ENCODE measurements around the gene KRT35. TPM values are rescaled to one million over a fixed set of nuclear protein-coding genes. Genes with fewer than 3 reads are reported as not detected.
A peak's percentile ranks its signal among the peaks of the same experiment; 100 is the strongest.

Gene KRT35
- total RNA-seq, 1 experiment from 2014 or later, result not detected

DNA sequence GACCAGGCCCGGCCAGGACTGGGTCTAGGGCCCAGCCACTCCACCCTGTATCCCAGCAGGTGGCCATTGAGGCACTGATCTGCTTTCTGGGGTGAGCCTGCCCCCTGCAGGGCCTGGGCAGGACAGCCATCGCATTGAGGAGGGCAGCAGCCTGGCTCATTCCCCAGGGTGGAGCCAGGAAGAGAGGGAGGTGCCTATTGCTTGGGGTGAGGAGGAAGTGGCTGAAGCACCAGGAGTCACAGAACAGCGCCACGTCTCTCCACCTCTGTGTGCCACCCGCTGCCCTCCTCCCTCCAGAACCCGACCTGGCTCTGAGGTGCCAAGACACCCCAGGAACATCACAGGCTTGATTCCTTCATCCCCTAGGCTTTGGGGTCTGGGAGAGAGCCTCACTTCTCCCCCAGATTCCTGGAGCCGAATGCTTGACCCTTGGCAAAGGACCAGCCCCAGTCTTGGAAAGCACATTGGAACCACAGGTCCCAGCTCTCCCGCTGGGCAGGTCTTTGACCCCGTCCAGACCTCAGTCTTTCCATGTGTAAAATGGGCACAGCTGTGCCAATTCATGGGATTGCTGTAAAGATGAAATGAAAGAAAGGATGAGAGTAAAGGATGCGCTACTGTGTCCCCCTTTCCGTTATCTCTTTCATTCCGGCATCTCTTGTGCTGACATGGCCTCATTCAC, 16.0 kb upstream of the KRT35 start:
- BruUV-seq (replicated peaks), result no TSS peak
- TF ChIP-seq, protein P1, sequence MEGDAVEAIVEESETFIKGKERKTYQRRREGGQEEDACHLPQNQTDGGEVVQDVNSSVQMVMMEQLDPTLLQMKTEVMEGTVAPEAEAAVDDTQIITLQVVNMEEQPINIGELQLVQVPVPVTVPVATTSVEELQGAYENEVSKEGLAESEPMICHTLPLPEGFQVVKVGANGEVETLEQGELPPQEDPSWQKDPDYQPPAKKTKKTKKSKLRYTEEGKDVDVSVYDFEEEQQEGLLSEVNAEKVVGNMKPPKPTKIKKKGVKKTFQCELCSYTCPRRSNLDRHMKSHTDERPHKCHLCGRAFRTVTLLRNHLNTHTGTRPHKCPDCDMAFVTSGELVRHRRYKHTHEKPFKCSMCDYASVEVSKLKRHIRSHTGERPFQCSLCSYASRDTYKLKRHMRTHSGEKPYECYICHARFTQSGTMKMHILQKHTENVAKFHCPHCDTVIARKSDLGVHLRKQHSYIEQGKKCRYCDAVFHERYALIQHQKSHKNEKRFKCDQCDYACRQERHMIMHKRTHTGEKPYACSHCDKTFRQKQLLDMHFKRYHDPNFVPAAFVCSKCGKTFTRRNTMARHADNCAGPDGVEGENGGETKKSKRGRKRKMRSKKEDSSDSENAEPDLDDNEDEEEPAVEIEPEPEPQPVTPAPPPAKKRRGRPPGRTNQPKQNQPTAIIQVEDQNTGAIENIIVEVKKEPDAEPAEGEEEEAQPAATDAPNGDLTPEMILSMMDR (IDR thresholded peaks at IDR 0.05; ENCODE audit: unreplicated experiment), result peak; percentile 88
- H3K27ac Mint-ChIP-seq (ENCODE audit: low read depth, unreplicated experiment), result peak overlapping the region; percentile 68
- H3K36me3 Mint-ChIP-seq (ENCODE audit: insufficient read depth, unreplicated experiment), result no peaks in the 10 kb centered on the region
- H3K4me1 Mint-ChIP-seq (ENCODE audit: insufficient read depth, unreplicated experiment), result peaks cover 25% of the 10 kb centered on the region
- H3K4me3 Mint-ChIP-seq (ENCODE audit: unreplicated experiment), result no peak overlapping the region
- H3K27me3 Mint-ChIP-seq (ENCODE audit: insufficient read depth, unreplicated experiment), result no peaks in the 10 kb centered on the region
- no peaks in the 10 kb centered on the region for H3K9me3 Mint-ChIP-seq (ENCODE audit: unreplicated experiment)
- intact Hi-C loops (cut with micrococcal nuclease), result loop anchor here (1.0 to 5.0 kb wide), 5 partner anchors 51 to 694 kb away; no protein-coding TSS in a partner anchor
- peak; percentile 94 for DNase-seq (ENCODE audit: unreplicated experiment)
- ChIA-PET CTCF (interaction anchor here (0.7 to 2.6 kb wide), 9 partner anchors 18 to 593 kb away, joined by 3 to 13 read pairs (median 4); no protein-coding TSS in a partner anchor), POLR2A (interaction anchor here (0.6 to 1.4 kb wide), 2 partner anchors 10 to 45 kb away, joined by 3 to 4 read pairs; no protein-coding TSS in a partner anchor)

DNA sequence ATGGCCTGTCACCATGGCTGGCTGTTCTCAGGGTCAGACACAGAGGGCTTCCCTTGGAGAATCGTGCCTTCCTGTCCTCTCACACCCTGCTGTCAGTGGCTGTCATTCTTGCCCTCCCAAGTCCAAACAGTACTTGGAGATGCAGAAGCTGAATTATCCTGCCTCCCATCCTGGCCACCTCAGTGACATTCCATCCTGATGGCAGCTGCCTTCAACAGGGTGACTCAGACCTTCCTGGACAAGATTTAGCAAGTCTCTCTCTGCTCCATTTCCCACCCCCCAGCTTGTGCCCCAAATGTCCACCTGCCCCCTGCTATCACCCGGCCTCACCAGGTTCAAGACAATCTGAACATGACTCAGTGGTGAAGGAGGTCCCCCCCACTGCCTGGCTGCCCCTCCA, 13.6 kb upstream of the KRT35 start:
- Mint-ChIP-seq H3K27ac (ENCODE audit: low read depth, unreplicated experiment) (no peak overlapping the region), H3K4me1 (ENCODE audit: insufficient read depth, unreplicated experiment) (peaks cover 11% of the 10 kb centered on the region)
- no peak for DNase-seq (ENCODE audit: unreplicated experiment)

DNA sequence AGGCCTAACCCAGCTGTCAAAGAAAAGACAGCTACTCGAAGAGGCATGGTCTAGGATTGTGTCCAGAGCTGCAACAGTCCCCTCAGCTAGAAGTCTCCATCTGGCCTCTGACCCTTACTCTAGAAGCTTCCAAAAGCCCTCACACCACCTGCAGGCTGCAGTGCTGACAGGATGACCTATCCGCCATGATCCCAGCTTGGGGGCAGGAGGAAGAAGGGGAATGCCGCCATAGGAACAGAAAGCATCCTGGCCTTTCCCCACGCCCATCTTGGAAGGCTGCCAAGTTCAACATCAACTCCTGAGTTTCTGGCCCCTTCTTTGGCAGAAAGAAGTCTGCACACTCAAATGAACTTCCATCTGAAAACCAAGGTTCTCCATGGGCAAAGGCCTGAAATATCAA, 11.8 kb upstream of the KRT35 start:
- Mint-ChIP-seq H3K27ac (ENCODE audit: low read depth, unreplicated experiment) (no peak overlapping the region), H3K9me3 (ENCODE audit: unreplicated experiment) (no peaks in the 10 kb centered on the region), H3K4me3 (ENCODE audit: unreplicated experiment) (no peak overlapping the region), H3K36me3 (ENCODE audit: insufficient read depth, unreplicated experiment) (no peaks in the 10 kb centered on the region), H3K27me3 (ENCODE audit: insufficient read depth, unreplicated experiment) (no peaks in the 10 kb centered on the region), H3K4me1 (ENCODE audit: insufficient read depth, unreplicated experiment) (peaks cover 6% of the 10 kb centered on the region)
- BruUV-seq (replicated peaks), result no TSS peak
- TF ChIP-seq, protein P1 (IDR thresholded peaks at IDR 0.05; ENCODE audit: unreplicated experiment), result no peak
- ChIA-PET CTCF (interaction anchor here (0.6 kb wide), 2 partner anchors 129 to 1312 kb away, joined by 4 to 5 read pairs; no protein-coding TSS in a partner anchor), POLR2A (interaction anchor here (0.9 kb wide), 1 partner anchor 89 kb away, joined by 4 read pairs; no protein-coding TSS in a partner anchor)
- intact Hi-C loops (cut with micrococcal nuclease), result no loop called here
- peak; percentile 49 for DNase-seq (ENCODE audit: unreplicated experiment)

More for the DNA sequence above, 13.6 kb upstream of the KRT35 start:
- Mint-ChIP-seq H3K4me3 (ENCODE audit: unreplicated experiment) (no peak overlapping the region), H3K9me3 (ENCODE audit: unreplicated experiment) (no peaks in the 10 kb centered on the region), H3K27me3 (ENCODE audit: insufficient read depth, unreplicated experiment) (no peaks in the 10 kb centered on the region), H3K36me3 (ENCODE audit: insufficient read depth, unreplicated experiment) (no peaks in the 10 kb centered on the region)
- TF ChIP-seq, protein P1 (IDR thresholded peaks at IDR 0.05; ENCODE audit: unreplicated experiment), result no peak
- POLR2A ChIA-PET, result no interaction called here
- CTCF ChIA-PET, result interaction anchor here (0.6 to 2.0 kb wide), 6 partner anchors 29 to 617 kb away, joined by 3 to 12 read pairs (median 3); no protein-coding TSS in a partner anchor
- intact Hi-C loops (cut with micrococcal nuclease), result no loop called here
- BruUV-seq (replicated peaks), result no TSS peak

DNA sequence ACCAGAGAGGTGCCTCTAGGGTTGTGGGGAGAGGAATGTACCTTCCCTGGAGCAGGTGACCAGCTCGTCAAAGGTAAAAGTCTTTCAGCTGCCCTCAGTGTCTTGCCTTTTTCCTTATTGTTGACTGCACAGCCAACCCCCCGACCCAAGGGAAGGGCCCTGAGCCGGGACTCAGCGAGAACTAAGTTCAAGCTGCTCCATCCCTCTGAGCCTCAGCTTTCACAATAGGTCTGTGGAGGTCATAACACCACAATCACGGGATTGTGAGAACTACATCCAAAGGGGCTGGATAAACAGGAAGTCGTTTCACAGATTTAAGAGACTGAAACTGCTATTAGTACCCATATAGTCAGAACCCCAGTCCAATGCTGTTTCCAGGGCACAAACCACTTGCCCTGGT, 11.4 kb upstream of the KRT35 start:
- no peaks in the 10 kb centered on the region for H3K36me3 Mint-ChIP-seq (ENCODE audit: insufficient read depth, unreplicated experiment)
- ChIA-PET POLR2A (no interaction called here), CTCF (no interaction called here)
- DNase-seq (ENCODE audit: unreplicated experiment), result no peak
- intact Hi-C loops (cut with micrococcal nuclease), result no loop called here
- H3K27me3 Mint-ChIP-seq (ENCODE audit: insufficient read depth, unreplicated experiment), result no peaks in the 10 kb centered on the region
- H3K9me3 Mint-ChIP-seq (ENCODE audit: unreplicated experiment), result no peaks in the 10 kb centered on the region
- TF ChIP-seq, protein P1 (IDR thresholded peaks at IDR 0.05; ENCODE audit: unreplicated experiment), result no peak
- no peak overlapping the region for H3K27ac Mint-ChIP-seq (ENCODE audit: low read depth, unreplicated experiment)
- no TSS peak for BruUV-seq (replicated peaks)
- H3K4me1 Mint-ChIP-seq (ENCODE audit: insufficient read depth, unreplicated experiment), result peaks cover 6% of the 10 kb centered on the region
- H3K4me3 Mint-ChIP-seq (ENCODE audit: unreplicated experiment), result no peak overlapping the region

Data from MCF 10A (cell line).